GM12878 (cell line): ENCODE measurements around the gene IMP3.
A peak's percentile ranks its signal among the peaks of the same experiment; 100 is the strongest.

ENCODE experiments used
- ATF3 ChIP-seq: IDR thresholded peaks from 2 replicates; pipeline ENCODE4 v1.6.1; 2011; ENCODE audit warnings: low read depth, mild to moderate bottlenecking, low read length, moderate library complexity, borderline replicate concordance; ENCODE audit errors: extremely low read depth
- BHLHE40 ChIP-seq, 2 experiments: fragments of 450-650 bp in 1 of 2; IDR thresholded peaks; 2 replicates each; pipeline ENCODE4 v1.6.1; 2011 to 2017; ENCODE audit warnings: low read depth in 2 of 2, borderline replicate concordance in 1 of 2, improper control_type of control experiment in 1 of 2, low read length in 1 of 2, mild to moderate bottlenecking in 1 of 2
- CTCF ChIP-seq, 3 experiments: IDR thresholded peaks in 2 of 3; conservative IDR thresholded peaks in 1 of 3; 2 replicates each; pipeline ENCODE4 v1.5.1; 2011; ENCODE audit warnings: low read depth in 3 of 3, low read length in 3 of 3, mild to moderate bottlenecking in 3 of 3, control low read depth in 2 of 3, moderate library complexity in 2 of 3, inconsistent platforms in 1 of 3, mixed read lengths in 1 of 3; ENCODE audit not compliant: control insufficient read depth in 2 of 3, insufficient read depth in 1 of 3; ENCODE audit errors: extremely low read depth in 1 of 3
- GABPA ChIP-seq: IDR thresholded peaks from 2 replicates; pipeline ENCODE4 v1.6.1; 2014; ENCODE audit warnings: antibody characterized with exemption, low read depth, mild to moderate bottlenecking, inconsistent platforms
- NRF1 ChIP-seq: conservative IDR thresholded peaks from 2 replicates; pipeline ENCODE4 v1.6.1; 2011; ENCODE audit warnings: mild to moderate bottlenecking, low read depth, low read length, improper control_type of control experiment
- POLR2AphosphoS5 ChIP-seq: IDR thresholded peaks from 2 replicates; pipeline ENCODE4 v1.6.1; 2011; ENCODE audit warnings: mild to moderate bottlenecking, low read length, inconsistent platforms
- SRF ChIP-seq, 2 experiments: IDR thresholded peaks; 2 replicates each; pipeline ENCODE4 v1.6.1; 2011; ENCODE audit warnings: low read depth in 2 of 2, low read length in 2 of 2, mild to moderate bottlenecking in 1 of 2, moderate library complexity in 1 of 2

GRCh38 chr15:75639191-75639708 is 774 bp downstream of the IMP3 start:
- TF ChIP-seq GABPA (no peak), NRF1 (no peak), POLR2AphosphoS5 (no peak), CTCF (IDR thresholded peaks at IDR 0.05 in 2 of 3, conservative IDR thresholded peaks at IDR 0.05 in 1 of 3; ENCODE audit: control insufficient read depth in 2 of 3, extremely low read depth in 1 of 3, insufficient read depth in 1 of 3, low read depth in 3 of 3, low read length in 3 of 3) (no peak), ATF3 (no peak), SRF (IDR thresholded peaks at IDR 0.05; ENCODE audit: low read depth in 2 of 2, low read length in 2 of 2) (no peak), BHLHE40 (IDR thresholded peaks at IDR 0.05; ENCODE audit: borderline replicate concordance in 1 of 2, low read depth in 2 of 2, low read length in 1 of 2) (peak; percentile 95 to 97)
